CD4-positive, alpha-beta T cell (primary cell): ENCODE results near the gene ANO9. TPM values are rescaled to one million over a fixed set of nuclear protein-coding genes. Genes with fewer than 3 reads are reported as not detected.
A peak's percentile ranks its signal among the peaks of the same experiment; 100 is the strongest.

Experiments
- ATAC-seq: fragments of 200-7000 bp; cut with Tn5 transposase; one replicate; pipeline ENCODE4 v1.10.0; 2022; ENCODE audit warnings: mild to moderate bottlenecking; ENCODE audit not compliant: poor library complexity
- CTCF ChIA-PET: fragments of 350-600 bp; sonication (Branson Sonifier 250); formaldehyde crosslinking; loops from one replicate; lab custom pipeline; 2021; ENCODE audit warnings: antibody characterized with exemption, inconsistent platforms; lab: Charles Lee
- POLR2A ChIA-PET: fragments of 350-600 bp; sonication (Branson Sonifier 250); formaldehyde crosslinking; loops from one replicate; lab custom pipeline; 2021; ENCODE audit warnings: antibody characterized with exemption, inconsistent platforms; lab: Charles Lee
- DNase-seq, 14 experiments: peaks; one replicate each; pipeline ENCODE4 v3.0.0-alpha.2; 2013 to 2020; ENCODE audit warnings: mixed read lengths in 2 of 14
- H3K27ac ChIP-seq, 2 donors: one replicate each; pipeline versions ENCODE4 v1.5.1 to v1.7.0; 2013; ENCODE audit warnings: low read length in 2 of 2, low read depth in 1 of 2, mild to moderate bottlenecking in 1 of 2
- H3K27me3 ChIP-seq, 2 experiments: 1 replicate in 1 of 2; 2 replicates in 1 of 2; pipeline versions ENCODE4 v1.6.1 to v1.7.0; 2013; ENCODE audit warnings: low read length in 2 of 2, control low read depth in 1 of 2, mild to moderate bottlenecking in 1 of 2, moderate library complexity in 1 of 2; ENCODE audit not compliant: insufficient read depth in 2 of 2, control insufficient read depth in 1 of 2
- H3K36me3 ChIP-seq: one replicate; pipeline ENCODE4 v1.6.1; 2013; ENCODE audit warnings: low read length, control low read depth; ENCODE audit not compliant: insufficient read depth
- H3K4me1 ChIP-seq: one replicate; pipeline ENCODE4 v1.6.1; 2013; ENCODE audit warnings: low read length, control low read depth; ENCODE audit not compliant: insufficient read depth
- H3K4me3 ChIP-seq: one replicate; pipeline ENCODE4 v1.5.1; 2013; ENCODE audit warnings: mild to moderate bottlenecking, low read length, moderate library complexity
- H3K9me3 ChIP-seq, 2 experiments: 1 replicate in 1 of 2; 2 replicates in 1 of 2; pipeline versions ENCODE4 v1.6.1 to v1.7.0; 2013; ENCODE audit warnings: low read length in 2 of 2, mild to moderate bottlenecking in 2 of 2, control low read depth in 1 of 2, moderate library complexity in 1 of 2; ENCODE audit not compliant: control insufficient read depth in 1 of 2, insufficient read depth in 1 of 2
- H3K27ac Mint-ChIP-seq: one replicate; pipeline ENCODE4 v1.8.0; 2020; ENCODE audit warnings: mixed read lengths
- H3K27me3 Mint-ChIP-seq: one replicate; pipeline ENCODE4 v1.8.0; 2021; ENCODE audit warnings: mixed read lengths
- H3K36me3 Mint-ChIP-seq: one replicate; pipeline ENCODE4 v1.8.0; 2021; ENCODE audit warnings: low read depth, mixed read lengths
- H3K4me1 Mint-ChIP-seq: one replicate; pipeline ENCODE4 v1.8.0; 2021; ENCODE audit warnings: low read depth, mixed read lengths
- H3K4me3 Mint-ChIP-seq: one replicate; pipeline ENCODE4 v1.8.0; 2020; ENCODE audit warnings: mild to moderate bottlenecking, mixed read lengths
- H3K9me3 Mint-ChIP-seq: one replicate; pipeline ENCODE4 v1.8.0; 2020; ENCODE audit warnings: mixed read lengths
- intact Hi-C, 2 experiments: fragments of 100-400 bp; cut with DNase I in 1 of 2; cut with micrococcal nuclease in 1 of 2; formaldehyde crosslinking; loops; one replicate each; pipeline versions ENCODE4 v1.15.1 to v1.9.0; 2023 to 2025; cut with DNase I, micrococcal nuclease
- total RNA-seq, 174 experiments: library from RNA in 2 of 174; stranded (reverse) in 2 of 174; gene quantifications; one replicate each; pipeline ENCODE4 v1.2.3 and lab custom pipeline; 2021 to 2026
- TF ChIP-seq, protein P1 (sequence below): fragments of 200-600 bp; IDR thresholded peaks from one replicate; pipeline ENCODE4 v1.8.0; 2022; ENCODE audit warnings: antibody characterized with exemption, mild to moderate bottlenecking

ANO9 gene
- total RNA-seq, 2 experiments from 2014 or later, result 109 to 114 TPM

DNA sequence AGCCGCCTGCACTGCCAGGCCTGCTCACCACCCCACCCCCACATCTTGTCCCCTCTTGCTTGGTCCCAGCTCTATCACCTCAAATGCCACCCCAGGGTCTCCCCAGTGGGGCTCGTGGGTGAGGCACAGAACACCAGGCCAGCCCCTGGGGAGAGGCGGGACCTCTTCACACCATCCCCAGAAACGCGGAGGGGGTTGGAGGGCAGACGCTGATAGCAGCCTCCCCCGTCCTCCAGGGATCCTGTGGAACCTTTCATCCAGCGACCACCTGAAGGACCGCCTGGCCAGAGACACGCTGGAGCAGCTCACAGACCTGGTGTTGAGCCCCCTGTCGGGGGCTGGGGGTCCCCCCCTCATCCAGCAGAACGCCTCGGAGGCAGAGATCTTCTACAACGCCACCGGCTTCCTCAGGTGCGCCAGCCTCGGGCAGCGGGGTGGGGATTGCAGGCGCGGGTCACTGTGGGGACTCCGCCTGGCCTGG, 42.0 kb downstream of the ANO9 start:
- H3K9me3 Mint-ChIP-seq, result no peaks in the 10 kb centered on the region
- intact Hi-C loops, result no loop called here

DNA sequence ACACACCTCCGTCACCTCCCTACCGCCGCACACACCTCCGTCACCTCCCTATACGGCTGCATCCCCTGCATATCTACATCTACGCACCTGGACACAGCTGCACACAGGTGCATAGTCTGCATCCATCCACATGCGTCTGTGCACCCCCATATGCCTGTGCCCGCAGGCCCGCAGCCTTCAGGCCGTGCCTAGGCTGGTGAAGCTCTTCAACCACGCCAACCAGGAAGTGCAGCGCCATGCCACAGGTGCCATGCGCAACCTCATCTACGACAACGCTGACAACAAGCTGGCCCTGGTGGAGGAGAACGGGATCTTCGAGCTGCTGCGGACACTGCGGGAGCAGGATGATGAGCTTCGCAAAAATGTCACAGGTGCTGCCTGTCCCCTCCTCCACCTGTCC, 43.0 kb downstream of the ANO9 start:
- intact Hi-C loops, result no loop called here
- no peak overlapping the region for H3K27ac ChIP-seq
- H3K36me3 Mint-ChIP-seq, result no peaks in the 10 kb centered on the region
- ChIA-PET CTCF (no interaction called here), POLR2A (interaction anchor here (0.6 to 1.4 kb wide), 2 partner anchors 16 to 49 kb away, joined by 3 to 5 read pairs; partner anchors contain the start of gene SIGIRR)
- no peak overlapping the region for H3K4me3 ChIP-seq
- peaks cover 16% of the 10 kb centered on the region for H3K27me3 Mint-ChIP-seq
- no peak overlapping the region for H3K27ac Mint-ChIP-seq
- ATAC-seq (no peak), DNase-seq (no peak)
- no peaks in the 10 kb centered on the region for H3K27me3 ChIP-seq
- peaks cover 0 to 7% of the 10 kb centered on the region in 2 experiments for H3K9me3 ChIP-seq
- no peaks in the 10 kb centered on the region for H3K36me3 ChIP-seq
- TF ChIP-seq, protein P1, sequence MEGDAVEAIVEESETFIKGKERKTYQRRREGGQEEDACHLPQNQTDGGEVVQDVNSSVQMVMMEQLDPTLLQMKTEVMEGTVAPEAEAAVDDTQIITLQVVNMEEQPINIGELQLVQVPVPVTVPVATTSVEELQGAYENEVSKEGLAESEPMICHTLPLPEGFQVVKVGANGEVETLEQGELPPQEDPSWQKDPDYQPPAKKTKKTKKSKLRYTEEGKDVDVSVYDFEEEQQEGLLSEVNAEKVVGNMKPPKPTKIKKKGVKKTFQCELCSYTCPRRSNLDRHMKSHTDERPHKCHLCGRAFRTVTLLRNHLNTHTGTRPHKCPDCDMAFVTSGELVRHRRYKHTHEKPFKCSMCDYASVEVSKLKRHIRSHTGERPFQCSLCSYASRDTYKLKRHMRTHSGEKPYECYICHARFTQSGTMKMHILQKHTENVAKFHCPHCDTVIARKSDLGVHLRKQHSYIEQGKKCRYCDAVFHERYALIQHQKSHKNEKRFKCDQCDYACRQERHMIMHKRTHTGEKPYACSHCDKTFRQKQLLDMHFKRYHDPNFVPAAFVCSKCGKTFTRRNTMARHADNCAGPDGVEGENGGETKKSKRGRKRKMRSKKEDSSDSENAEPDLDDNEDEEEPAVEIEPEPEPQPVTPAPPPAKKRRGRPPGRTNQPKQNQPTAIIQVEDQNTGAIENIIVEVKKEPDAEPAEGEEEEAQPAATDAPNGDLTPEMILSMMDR, result no peak
- H3K9me3 Mint-ChIP-seq, result no peaks in the 10 kb centered on the region
- peaks cover 5% of the 10 kb centered on the region for H3K4me1 Mint-ChIP-seq
- peaks cover 24% of the 10 kb centered on the region for H3K4me1 ChIP-seq
- peak overlapping the region; percentile 45 for H3K4me3 Mint-ChIP-seq

More for the DNA sequence above, 42.0 kb downstream of the ANO9 start:
- DNase-seq (no peak), ATAC-seq (no peak)
- Histone ChIP-seq H3K4me3 (no peak overlapping the region), H3K27me3 (no peaks in the 10 kb centered on the region), H3K27ac (no peak overlapping the region), H3K36me3 (no peaks in the 10 kb centered on the region), H3K9me3 (peaks cover 0 to 7% of the 10 kb centered on the region in 2 experiments), H3K4me1 (peaks cover 24% of the 10 kb centered on the region)
- Mint-ChIP-seq H3K4me3 (peak overlapping the region; percentile 38), H3K36me3 (no peaks in the 10 kb centered on the region), H3K27me3 (peaks cover 16% of the 10 kb centered on the region), H3K4me1 (peaks cover 5% of the 10 kb centered on the region), H3K27ac (no peak overlapping the region)
- POLR2A ChIA-PET, result interaction anchor here (1.4 kb wide), 1 partner anchor 48 kb away, joined by 5 read pairs; no protein-coding TSS in a partner anchor
- TF ChIP-seq, protein P1, result no peak
- CTCF ChIA-PET, result no interaction called here

DNA sequence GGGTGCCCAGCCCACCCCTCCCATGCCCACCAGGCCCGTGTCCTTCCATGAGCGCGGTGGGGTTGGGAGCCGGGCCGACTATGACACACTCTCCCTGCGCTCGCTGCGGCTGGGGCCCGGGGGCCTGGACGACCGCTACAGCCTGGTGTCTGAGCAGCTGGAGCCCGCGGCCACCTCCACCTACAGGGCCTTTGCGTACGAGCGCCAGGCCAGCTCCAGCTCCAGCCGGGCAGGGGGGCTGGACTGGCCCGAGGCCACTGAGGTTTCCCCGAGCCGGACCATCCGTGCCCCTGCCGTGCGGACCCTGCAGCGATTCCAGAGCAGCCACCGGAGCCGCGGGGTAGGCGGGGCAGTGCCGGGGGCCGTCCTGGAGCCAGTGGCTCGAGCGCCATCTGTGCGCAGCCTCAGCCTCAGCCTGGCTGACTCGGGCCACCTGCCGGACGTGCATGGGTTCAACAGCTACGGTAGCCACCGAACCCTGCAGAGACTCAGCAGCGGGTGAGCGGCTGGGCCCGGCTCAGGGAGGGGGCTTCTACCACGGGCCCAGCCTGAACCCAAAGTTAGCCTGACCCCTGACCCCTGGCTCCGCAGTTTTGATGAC, 44.8 kb downstream of the ANO9 start:
- Mint-ChIP-seq H3K9me3 (no peaks in the 10 kb centered on the region), H3K4me3 (no peak overlapping the region), H3K27ac (no peak overlapping the region), H3K36me3 (no peaks in the 10 kb centered on the region), H3K4me1 (peaks cover 5% of the 10 kb centered on the region), H3K27me3 (peaks cover 16% of the 10 kb centered on the region)
- Histone ChIP-seq H3K27ac (no peak overlapping the region), H3K36me3 (no peaks in the 10 kb centered on the region), H3K4me1 (peaks cover 24% of the 10 kb centered on the region), H3K4me3 (peak overlapping the region; percentile 47), H3K27me3 (no peaks in the 10 kb centered on the region), H3K9me3 (peaks cover 0 to 7% of the 10 kb centered on the region in 2 experiments)
- ChIA-PET POLR2A (interaction anchor here (1.1 to 2.1 kb wide), 4 partner anchors 9 to 190 kb away, joined by 5 to 19 read pairs (median 6); partner anchors contain the start of genes BET1L and RIC8A), CTCF (interaction anchor here (1.0 to 2.3 kb wide), 6 partner anchors 9 to 146 kb away, joined by 3 to 9 read pairs (median 4); partner anchors contain the start of gene PTDSS2)
- TF ChIP-seq, protein P1, result peak; percentile 39
- DNase-seq (peak in 7 of 14 experiments; percentile 31 to 71 (median 62)), ATAC-seq (peak; percentile 68)
- intact Hi-C loops, result loop anchor here in 1 of 2 experiments (1.0 to 2.0 kb wide), 2 partner anchors 92 to 146 kb away; no protein-coding TSS in a partner anchor
